Activated CD8-positive, alpha-beta memory T cell treated with anti-CD3 and anti-CD28 coated beads, Interleukin-2, amount 50 U/mL, for 1 hour (primary cell): ENCODE measurements around the gene LRG1.
"Not testable (repeated sequence)": the region's sequence is repeated elsewhere in the genome, so short reads cannot be mapped to it uniquely, and the experiment has no call there.

Source experiments
- DNase-seq: peaks from one replicate; pipeline ENCODE4 v3.0.0-alpha.2; 2020; ENCODE audit errors: extremely low read depth

LRG1 gene

GRCh38 chr19:4550479-4551050, 10.7 kb upstream of the LRG1 start:
- no peak for DNase-seq

GRCh38 chr19:4550018-4550417, 10.2 kb upstream of the LRG1 start:
- no peak for DNase-seq

GRCh38 chr19:4548238-4548584, 8.4 kb upstream of the LRG1 start:
- no peak for DNase-seq

- no peak for DNase-seq
These were observed 7.7 kb upstream of the LRG1 start for GRCh38 chr19:4547303-4548237.

GRCh38 chr19:4543842-4544647, 4.2 kb upstream of the LRG1 start:
- DNase-seq, result no peak

GRCh38 chr19:4542896-4543841, 3.3 kb upstream of the LRG1 start:
- DNase-seq, result no peak

- not testable (repeated sequence) for DNase-seq
These were observed 1.9 kb upstream of the LRG1 start for GRCh38 chr19:4541806-4542145.

GRCh38 chr19:4541114-4541805, 1.4 kb upstream of the LRG1 start:
- no peak for DNase-seq

- DNase-seq, result no peak
These were observed 605 bp downstream of the LRG1 start for GRCh38 chr19:4539169-4539692.

- no peak for DNase-seq
These were observed 1.3 kb downstream of the LRG1 start for GRCh38 chr19:4538601-4538954.

GRCh38 chr19:4537953-4538600, 1.8 kb downstream of the LRG1 start:
- DNase-seq, result no peak

GRCh38 chr19:4536798-4537197, 3.0 kb downstream of the LRG1 start:
- DNase-seq, result no peak

GRCh38 chr19:4534836-4535658, 4.8 kb downstream of the LRG1 start, which contains the start of gene PLIN5:
TSS of gene PLIN5 (minus strand) at chr19:4535224. CDS start at chr19:4534074, 1,150 bp downstream.
- no peak for DNase-seq

- no peak for DNase-seq
These were observed 5.9 kb downstream of the LRG1 start for GRCh38 chr19:4533835-4534424.

- DNase-seq, result no peak
These were observed 6.5 kb downstream of the LRG1 start for GRCh38 chr19:4533334-4533733.

- DNase-seq, result no peak
These were observed 8.2 kb downstream of the LRG1 start for GRCh38 chr19:4531562-4532165.

- DNase-seq, result no peak
These were observed 9.8 kb downstream of the LRG1 start for GRCh38 chr19:4529924-4530522.

- DNase-seq, result no peak
These were observed 11.0 kb downstream of the LRG1 start for GRCh38 chr19:4528843-4529242.
